ENCODE data around the gene MALRD1.

- no peak for TF ChIP-seq POLR2A (IDR thresholded peaks at IDR 0.05)
- no peak for TF ChIP-seq CTCF (IDR thresholded peaks at IDR 0.05)
Measured at GRCh38 chr10:19638896-19639233, 590.3 kb downstream of the MALRD1 start.

All from uterus (tissue), 2 donors.